CD4-positive, alpha-beta T cell treated with Interleukin-12 subunit alpha and Interleukin-12 subunit beta, for 1 hour (primary cell): ENCODE measurements around the gene ACTL6B.

Source experiments
- DNase-seq: peaks from one replicate; pipeline ENCODE4 v3.0.0-alpha.2; 2020

Gene ACTL6B

DNA sequence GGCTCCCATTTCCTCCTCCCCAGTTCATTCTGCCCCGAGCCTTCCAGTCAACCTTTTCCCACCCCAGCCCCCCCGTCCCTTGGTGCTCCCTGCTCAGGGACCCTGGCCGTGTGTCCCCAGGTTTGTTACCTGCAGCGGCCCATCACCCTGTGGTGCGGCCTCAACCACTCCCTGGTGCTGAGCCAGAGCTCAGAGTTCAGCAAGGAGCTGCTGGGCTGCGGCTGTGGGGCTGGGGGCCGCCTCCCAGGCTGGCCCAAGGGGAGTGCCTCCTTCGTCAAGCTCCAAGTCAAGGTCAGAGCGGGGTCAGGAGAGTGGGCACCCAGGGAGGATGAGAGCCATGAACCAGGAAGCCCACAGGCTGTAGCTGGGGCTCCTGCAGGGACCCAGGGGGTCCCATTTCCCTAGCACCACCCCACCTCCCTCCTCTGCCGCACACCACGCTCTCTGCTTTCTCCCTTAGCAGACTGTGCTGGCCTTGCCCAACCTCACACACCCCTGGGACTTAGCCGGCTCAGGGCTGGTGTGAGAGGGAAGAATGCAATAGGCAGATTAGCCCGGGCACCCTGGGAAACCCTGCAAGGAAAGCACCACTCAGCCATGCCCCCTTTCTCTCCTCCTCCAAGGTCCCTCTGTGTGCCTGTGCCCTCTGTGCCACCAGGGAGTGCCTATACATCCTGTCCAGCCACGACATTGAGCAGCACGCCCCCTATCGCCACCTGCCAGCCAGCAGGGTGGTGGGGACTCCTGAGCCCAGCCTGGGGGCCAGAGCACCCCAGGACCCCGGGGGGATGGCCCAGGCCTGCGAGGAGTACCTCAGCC lies 56.1 kb downstream of the ACTL6B start:
- no peak for DNase-seq

DNA sequence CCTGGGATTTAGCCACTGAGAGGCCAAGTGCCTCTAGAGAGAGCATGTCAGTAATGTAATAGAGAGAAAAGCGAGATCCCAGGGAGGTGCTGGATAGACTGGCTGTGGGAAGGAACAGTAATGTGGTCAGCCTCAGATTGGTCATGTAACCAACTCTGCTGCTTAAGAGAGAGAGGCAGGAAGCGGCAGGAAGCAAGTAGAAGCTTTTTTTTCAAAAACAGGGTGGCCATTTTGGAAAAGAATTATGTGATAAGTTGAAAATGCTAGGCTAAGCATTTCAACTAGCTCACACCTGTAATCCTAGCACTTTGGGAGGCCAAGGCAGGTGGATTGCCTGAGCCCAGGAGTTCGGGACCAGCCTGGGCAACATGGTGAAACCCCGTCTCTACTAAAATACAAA lies 57.8 kb downstream of the ACTL6B start:
- no peak for DNase-seq

DNA sequence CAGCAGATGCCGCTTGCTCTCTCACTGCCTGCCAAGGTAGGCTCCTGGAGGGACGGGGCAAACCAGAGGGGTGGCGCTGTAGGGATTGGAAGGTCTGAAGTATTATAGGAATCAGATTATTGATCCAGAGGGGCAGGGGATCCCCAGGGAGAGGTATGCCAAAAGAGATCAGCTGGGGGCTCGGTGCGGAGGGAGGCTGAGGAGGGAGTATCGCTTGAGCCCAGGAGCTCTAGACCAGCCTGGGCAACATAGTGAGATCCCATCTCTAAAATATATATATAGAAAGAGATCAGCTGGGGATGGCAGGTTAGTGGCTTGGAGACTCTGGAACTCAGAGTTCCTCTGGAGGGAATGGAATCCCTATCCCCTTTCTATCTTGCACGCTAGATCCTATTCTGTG lies 61.1 kb downstream of the ACTL6B start:
- DNase-seq = no peak
